ENCODE results near the gene PLXDC1. TPM values are rescaled to one million over a fixed set of nuclear protein-coding genes. Genes with fewer than 3 reads are reported as not detected.

The PLXDC1 gene
- polyA plus RNA-seq, 3 donors from 2014 or later = 2.8 to 9.7 (median 6.8) TPM

DNA sequence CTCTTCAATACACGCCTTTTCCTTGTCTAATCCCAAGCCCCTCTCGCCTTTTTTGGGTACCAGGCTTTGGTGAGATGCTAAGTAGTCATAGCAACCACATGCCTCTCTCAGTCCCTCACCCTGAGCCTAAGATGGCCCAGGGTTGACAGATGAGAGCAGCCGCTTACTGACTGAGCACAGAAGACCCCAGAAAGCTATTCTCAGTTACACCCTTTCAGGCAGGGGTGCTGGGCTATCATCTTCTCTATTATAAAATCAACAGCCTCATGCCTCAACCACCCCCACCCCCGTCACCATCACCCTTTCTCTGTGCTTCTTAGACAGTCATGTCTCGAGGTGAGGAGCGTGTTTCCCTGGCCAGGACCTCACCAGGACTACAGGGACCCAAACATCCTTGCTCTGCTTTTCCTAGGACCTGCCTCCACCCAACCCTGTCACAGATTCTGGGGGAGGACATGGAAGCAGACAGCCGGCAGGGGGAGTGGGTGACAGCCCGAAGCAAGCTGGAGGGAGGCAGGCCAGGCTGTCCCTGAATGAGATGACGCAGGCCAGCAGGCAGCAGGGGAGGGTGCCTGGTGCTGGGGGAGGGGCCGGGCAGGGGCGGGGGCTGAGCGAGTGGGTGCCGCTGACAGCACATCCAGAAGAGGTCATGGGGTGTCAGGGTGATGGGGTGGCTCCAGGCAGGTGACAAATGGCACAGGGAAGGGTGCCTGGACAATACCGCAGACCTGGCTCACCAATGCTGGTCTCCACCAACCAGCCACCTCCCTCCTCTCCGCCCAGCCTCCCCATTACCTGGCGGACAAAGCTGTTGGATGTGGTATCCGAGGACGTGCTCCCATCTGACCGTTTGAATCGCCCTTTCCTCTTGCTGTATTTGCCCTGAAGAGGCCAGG, 42.9 kb upstream of the PLXDC1 start:
- Mint-ChIP-seq H3K36me3 (peaks cover 4 to 8% (median 7%) of the 10 kb centered on the region in 3 donors), H3K4me3 (no peak overlapping the region), H3K4me1 (peaks cover 35 to 36% of the 10 kb centered on the region in 2 donors), H3K27me3 (ENCODE audit: low read depth in 3 of 3) (peaks cover 0 to 3% (median 3%) of the 10 kb centered on the region in 3 donors), H3K27ac (peak overlapping the region in 5 of 6 donors; percentile 0 to 46 (median 24)), H3K9me3 (no peaks in the 10 kb centered on the region)
- DNase-seq = no peak

DNA sequence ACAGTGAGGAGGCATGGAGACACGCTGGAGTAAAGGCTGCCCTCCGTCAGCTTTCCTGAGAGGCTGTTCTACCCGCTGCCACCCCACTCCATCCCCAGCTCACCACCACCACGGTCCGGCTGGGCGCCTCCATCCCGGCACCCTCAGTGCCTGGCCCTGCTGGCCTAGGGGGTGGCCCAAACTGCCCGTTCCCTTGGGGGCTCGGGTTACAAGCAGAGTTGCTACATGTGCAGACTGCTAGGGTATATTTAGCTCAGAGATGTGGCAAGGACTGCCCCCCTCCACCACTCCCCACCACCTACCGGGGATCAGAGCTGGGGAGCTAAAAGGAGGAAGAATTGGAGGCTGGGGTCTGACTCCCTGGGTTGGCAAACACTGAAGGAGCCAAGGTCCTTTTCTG, 41.9 kb upstream of the PLXDC1 start:
- Mint-ChIP-seq H3K36me3 (peaks cover 4 to 8% (median 7%) of the 10 kb centered on the region in 3 donors), H3K27ac (no peak overlapping the region), H3K4me3 (no peak overlapping the region), H3K9me3 (no peaks in the 10 kb centered on the region), H3K4me1 (peaks cover 25 to 27% of the 10 kb centered on the region in 2 donors), H3K27me3 (ENCODE audit: low read depth in 3 of 3) (peaks cover 0 to 3% (median 0%) of the 10 kb centered on the region in 3 donors)
- no peak for DNase-seq

DNA sequence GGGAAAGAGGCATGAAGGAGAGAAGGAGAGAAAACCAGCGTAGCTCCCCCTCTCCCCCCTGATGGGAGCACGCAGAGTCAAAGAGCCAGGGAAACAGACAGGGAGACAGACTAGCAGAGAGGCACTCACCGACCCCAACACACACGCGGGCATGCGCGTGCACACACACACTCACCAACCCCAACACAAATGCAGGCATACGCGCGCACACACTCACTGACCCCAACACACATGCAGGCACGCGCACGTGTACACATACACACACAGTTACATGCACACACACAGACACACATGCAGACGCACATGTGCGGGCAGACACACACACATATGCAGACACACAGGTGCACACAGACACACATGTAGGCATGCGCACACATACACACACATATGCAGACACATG, 41.5 kb upstream of the PLXDC1 start:
- no peaks in the 10 kb centered on the region for H3K9me3 Mint-ChIP-seq
- H3K4me1 Mint-ChIP-seq = peaks cover 22 to 23% of the 10 kb centered on the region in 2 donors
- H3K36me3 Mint-ChIP-seq = peaks cover 4 to 8% (median 7%) of the 10 kb centered on the region in 3 donors
- no peak overlapping the region for H3K4me3 Mint-ChIP-seq
- H3K27me3 Mint-ChIP-seq (ENCODE audit: low read depth in 3 of 3) = peaks cover 0 to 3% (median 1%) of the 10 kb centered on the region in 3 donors
- peak overlapping the region in 1 of 6 donors; percentile 33 for H3K27ac Mint-ChIP-seq
- no peak for DNase-seq

DNA sequence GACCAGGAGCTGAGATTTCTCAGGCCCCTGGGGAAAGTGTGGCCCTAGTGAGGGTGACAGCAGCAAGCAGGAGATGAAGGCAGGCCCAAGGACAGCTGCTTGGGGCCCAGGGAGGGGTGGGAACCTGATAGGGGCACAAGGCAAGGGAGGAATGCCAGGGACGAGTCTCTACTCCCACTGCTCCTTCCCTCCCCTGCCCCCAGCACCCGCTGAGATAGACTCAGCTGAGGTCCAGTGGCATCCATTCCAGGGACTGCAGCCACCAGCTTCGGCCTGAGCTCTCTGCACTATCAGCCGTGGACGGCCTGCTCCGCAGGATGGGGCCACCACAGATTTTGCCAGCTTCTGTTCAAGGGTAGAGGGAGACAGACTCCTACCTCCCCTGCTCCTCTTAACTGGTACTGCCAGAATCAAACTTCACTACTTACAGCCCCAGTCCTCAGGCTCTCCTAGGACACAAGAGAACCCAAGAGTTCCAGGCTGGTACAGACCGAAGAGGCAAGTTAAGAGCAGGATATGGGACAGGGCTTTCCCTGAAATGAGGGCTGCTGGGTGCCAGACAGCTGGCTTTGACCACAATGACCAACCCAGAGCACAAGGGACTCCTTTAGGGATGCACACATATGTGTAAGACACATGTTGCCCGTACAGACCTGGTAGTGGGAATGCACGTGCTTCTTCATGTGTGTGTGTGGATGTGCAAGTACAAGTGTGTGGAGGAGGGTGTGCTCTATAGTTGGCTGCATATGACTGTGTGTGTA, 40.5 kb upstream of the PLXDC1 start:
- H3K36me3 Mint-ChIP-seq = peaks cover 4 to 8% (median 7%) of the 10 kb centered on the region in 3 donors
- no peak overlapping the region for H3K4me3 Mint-ChIP-seq
- H3K4me1 Mint-ChIP-seq = peaks cover 22% of the 10 kb centered on the region in 2 donors
- peaks cover 0 to 3% (median 1%) of the 10 kb centered on the region in 3 donors for H3K27me3 Mint-ChIP-seq (ENCODE audit: low read depth in 3 of 3)
- H3K27ac Mint-ChIP-seq = peak overlapping the region in 2 of 6 donors; percentile 8 to 62
- H3K9me3 Mint-ChIP-seq = no peaks in the 10 kb centered on the region
- no peak for DNase-seq

DNA sequence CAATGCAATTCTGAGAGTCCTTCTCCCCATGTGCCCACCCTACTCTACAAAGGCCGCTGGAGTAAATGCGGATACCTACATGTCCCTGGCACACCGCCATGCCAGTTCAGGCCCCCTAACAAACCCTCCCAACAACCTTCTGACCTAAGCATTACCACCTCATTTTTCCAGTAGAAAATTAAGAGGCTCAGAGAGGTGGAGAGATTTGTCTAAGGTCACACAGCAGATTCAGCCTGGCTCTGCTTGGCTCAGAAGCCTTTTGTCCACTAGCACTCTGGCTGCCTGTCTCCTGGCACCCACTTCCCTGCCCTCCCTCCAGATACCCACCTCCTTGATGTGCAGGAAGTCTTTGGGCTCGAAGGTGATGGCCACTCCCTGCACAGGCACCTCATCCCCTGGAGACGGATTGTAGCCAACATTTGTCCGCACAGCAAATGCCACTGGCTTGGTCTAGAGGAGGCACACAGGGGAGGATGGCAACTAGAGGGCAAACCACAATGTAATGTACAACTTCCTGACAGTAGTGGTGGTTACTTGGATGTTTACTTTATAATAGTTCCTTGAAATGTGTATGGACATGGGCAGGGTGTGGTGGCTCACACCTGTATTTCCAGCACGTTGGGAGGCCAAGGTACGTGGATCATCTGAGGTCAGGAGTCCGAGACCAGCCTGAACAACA, 35.9 kb upstream of the PLXDC1 start:
- no peak for DNase-seq
- Mint-ChIP-seq H3K36me3 (peaks cover 8 to 12% (median 11%) of the 10 kb centered on the region in 3 donors), H3K9me3 (no peaks in the 10 kb centered on the region), H3K27ac (no peak overlapping the region), H3K4me3 (no peak overlapping the region), H3K4me1 (peaks cover 1 to 3% of the 10 kb centered on the region in 2 donors), H3K27me3 (ENCODE audit: low read depth in 3 of 3) (peaks cover 0 to 5% (median 0%) of the 10 kb centered on the region in 3 donors)

DNA sequence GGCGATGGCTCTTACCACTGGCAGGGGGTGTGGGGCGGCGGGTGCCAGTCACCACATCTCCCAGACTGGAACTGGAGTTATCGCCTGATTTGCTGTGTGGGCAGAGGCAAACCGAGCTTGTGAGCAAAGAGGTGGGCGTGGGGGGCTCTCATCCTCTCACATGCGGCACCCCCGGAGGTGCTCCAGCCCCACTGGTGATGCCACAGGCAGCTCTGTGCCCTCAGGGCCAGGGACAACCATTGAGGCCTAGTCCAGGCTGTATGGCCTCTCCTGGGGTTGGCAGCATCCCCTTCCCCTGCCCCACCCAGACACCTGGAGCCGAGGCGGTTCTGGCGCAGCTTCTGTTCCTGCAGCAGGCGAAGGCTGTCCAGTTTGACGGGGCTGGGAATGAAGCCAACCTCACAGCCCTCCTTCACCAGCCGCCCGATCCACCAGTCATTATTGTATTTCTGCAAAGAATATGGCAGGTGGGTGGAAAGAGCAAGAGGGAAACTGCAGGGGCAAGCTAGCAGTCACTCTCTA, 35.1 kb upstream of the PLXDC1 start:
- no peak overlapping the region for H3K4me3 Mint-ChIP-seq

DNA sequence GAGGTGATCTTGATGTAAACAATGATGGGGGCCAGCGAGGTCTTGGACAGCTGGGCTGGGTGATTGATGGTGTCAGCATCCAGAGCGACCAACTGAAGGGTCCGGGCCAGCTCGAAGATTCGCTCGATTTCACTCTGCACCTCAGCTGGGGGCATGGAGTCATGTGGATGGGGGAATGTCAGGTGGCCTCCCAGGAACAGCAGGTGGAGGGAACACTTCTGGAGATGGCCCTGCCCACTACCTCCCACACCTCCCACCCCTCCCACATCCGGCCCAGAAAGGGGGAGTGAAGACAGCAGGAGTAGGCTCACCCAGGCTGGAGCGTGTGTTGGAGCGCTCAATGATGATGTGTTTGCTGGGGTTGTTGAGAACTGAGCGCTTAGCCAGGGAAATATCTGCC, 32.3 kb upstream of the PLXDC1 start:
- peaks cover 0 to 5% (median 0%) of the 10 kb centered on the region in 3 donors for H3K27me3 Mint-ChIP-seq (ENCODE audit: low read depth in 3 of 3)
- no peaks in the 10 kb centered on the region for H3K9me3 Mint-ChIP-seq
- no peaks in the 10 kb centered on the region for H3K4me1 Mint-ChIP-seq
- no peak overlapping the region for H3K4me3 Mint-ChIP-seq
- no peak for DNase-seq
- no peak overlapping the region for H3K27ac Mint-ChIP-seq
- H3K36me3 Mint-ChIP-seq = peaks cover 7 to 11% (median 8%) of the 10 kb centered on the region in 3 donors

More for the DNA sequence above, 35.1 kb upstream of the PLXDC1 start:
- no peak for DNase-seq
- Mint-ChIP-seq H3K4me1 (no peaks in the 10 kb centered on the region), H3K9me3 (no peaks in the 10 kb centered on the region), H3K27ac (no peak overlapping the region), H3K27me3 (ENCODE audit: low read depth in 3 of 3) (peaks cover 0 to 5% (median 0%) of the 10 kb centered on the region in 3 donors), H3K36me3 (peaks cover 7 to 11% (median 8%) of the 10 kb centered on the region in 3 donors)

DNA sequence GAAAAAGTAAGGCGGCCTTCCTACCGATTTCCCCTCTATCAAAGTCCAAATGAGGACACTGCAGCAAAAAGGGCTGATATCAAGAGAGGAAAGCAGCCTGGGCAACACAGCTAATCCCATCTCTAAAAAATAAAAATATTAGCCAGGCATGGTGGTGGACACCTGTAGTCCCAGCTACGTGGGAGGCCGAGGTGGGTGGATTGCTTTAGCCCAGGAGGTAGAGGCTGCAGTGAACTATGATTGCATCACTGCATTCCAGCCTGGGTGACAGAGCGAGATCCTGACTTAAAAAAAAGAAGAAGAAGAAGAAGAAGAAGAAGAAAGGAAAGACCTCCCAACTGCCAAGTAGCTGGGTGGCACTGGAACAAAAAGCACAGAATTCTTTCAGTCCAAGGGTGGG, 31.6 kb upstream of the PLXDC1 start:
- DNase-seq = no peak
- Mint-ChIP-seq H3K9me3 (no peaks in the 10 kb centered on the region), H3K36me3 (peaks cover 7 to 14% (median 8%) of the 10 kb centered on the region in 3 donors), H3K27me3 (ENCODE audit: low read depth in 3 of 3) (peaks cover 0 to 3% (median 0%) of the 10 kb centered on the region in 3 donors), H3K27ac (no peak overlapping the region), H3K4me3 (no peak overlapping the region), H3K4me1 (no peaks in the 10 kb centered on the region)

DNA sequence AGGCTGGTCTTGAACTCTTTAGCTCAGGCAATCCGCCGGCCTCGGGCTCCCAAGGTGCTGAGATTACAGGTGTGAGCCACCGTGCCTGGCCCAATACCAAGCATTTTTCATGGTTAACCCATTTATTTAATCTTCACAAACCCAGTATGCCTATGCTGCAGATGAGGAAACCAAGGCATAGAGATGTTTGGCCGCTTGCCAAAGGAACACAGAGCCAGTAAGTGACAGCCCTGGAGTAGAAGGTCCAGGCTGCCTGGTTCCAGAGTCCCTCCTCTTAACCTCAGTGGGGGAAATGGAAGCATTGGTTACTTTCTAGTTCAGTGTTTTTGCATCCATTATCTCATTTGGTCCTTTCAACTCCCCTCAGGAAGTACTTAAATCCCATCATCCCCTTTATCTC, 29.9 kb upstream of the PLXDC1 start:
- Mint-ChIP-seq H3K4me3 (no peak overlapping the region), H3K27me3 (ENCODE audit: low read depth in 3 of 3) (peaks cover 0 to 3% (median 0%) of the 10 kb centered on the region in 3 donors), H3K27ac (no peak overlapping the region), H3K4me1 (no peaks in the 10 kb centered on the region), H3K36me3 (peaks cover 7 to 19% (median 12%) of the 10 kb centered on the region in 3 donors), H3K9me3 (no peaks in the 10 kb centered on the region)
- DNase-seq = no peak

DNA sequence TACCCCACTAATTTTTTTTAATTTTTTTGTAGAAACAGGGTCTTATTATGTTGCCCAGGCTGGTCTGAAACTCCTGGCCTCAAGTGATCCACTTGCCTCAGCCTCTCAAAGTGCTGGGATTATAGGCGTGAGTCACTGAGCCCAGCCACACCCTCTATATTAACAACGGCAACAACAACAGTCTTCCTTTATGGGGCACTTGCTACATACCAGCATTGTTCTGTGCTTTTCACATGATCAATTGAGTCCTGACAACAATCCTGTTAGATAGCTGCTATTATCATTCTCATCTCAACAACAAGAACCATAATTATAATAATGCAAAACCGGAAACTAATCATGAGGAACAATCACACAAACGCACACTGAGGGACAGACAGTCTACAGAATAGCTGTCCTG, 27.1 kb upstream of the PLXDC1 start:
- peaks cover 0 to 3% (median 0%) of the 10 kb centered on the region in 3 donors for H3K27me3 Mint-ChIP-seq (ENCODE audit: low read depth in 3 of 3)
- no peak overlapping the region for H3K4me3 Mint-ChIP-seq
- H3K27ac Mint-ChIP-seq = no peak overlapping the region
- DNase-seq = no peak
- H3K4me1 Mint-ChIP-seq = peaks cover 3 to 6% of the 10 kb centered on the region in 2 donors
- H3K36me3 Mint-ChIP-seq = peaks cover 5 to 20% (median 13%) of the 10 kb centered on the region in 3 donors
- no peaks in the 10 kb centered on the region for H3K9me3 Mint-ChIP-seq

DNA sequence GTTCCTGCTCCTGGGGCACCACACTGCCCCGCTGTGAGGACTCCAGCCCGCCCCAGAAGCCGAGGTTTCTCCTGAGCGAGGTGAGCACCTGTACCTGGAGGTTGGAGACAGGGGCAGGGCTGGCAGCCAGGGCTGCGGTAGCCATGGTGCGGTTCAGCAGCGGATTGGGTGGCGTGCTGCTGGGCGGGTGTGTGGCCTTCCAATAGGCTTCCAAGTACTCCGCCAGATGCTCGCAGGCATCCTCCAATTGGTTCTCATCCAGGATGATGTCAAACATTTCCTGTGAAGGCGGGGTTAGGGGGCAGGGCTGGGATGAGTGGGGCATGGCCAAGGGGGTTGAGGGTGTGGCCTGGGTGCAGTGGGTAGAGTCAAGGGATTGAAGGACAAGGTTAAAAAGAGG, 25.8 kb upstream of the PLXDC1 start:
- no peak overlapping the region for H3K4me3 Mint-ChIP-seq
- H3K36me3 Mint-ChIP-seq = peaks cover 0 to 10% (median 5%) of the 10 kb centered on the region in 3 donors
- DNase-seq = no peak
- peaks cover 3 to 6% of the 10 kb centered on the region in 2 donors for H3K4me1 Mint-ChIP-seq
- H3K27me3 Mint-ChIP-seq (ENCODE audit: low read depth in 3 of 3) = no peaks in the 10 kb centered on the region
- peak overlapping the region in 1 of 6 donors; percentile 7 for H3K27ac Mint-ChIP-seq
- no peaks in the 10 kb centered on the region for H3K9me3 Mint-ChIP-seq

DNA sequence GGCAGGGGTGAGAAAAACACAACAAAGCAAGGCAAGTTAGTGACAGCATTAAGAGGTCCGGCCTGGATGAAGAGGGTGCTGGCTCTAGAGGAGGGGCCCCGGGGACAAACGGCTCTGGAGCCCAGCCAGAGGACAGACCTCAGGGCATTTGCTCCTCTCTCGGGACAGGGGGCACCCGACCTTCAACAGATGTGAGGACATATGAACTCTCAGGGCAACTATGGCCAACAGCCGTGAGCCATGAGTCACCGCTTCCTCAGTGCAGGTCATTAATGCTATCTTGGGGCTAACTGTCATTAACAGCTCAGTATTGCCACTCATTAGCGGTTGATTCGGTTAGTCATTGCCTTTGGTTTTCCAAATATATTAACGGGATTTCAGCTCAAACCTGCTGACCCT, 24.3 kb upstream of the PLXDC1 start:
- no peak overlapping the region for H3K27ac Mint-ChIP-seq
- H3K4me3 Mint-ChIP-seq = no peak overlapping the region
- H3K27me3 Mint-ChIP-seq (ENCODE audit: low read depth in 3 of 3) = peaks cover 0 to 4% (median 3%) of the 10 kb centered on the region in 3 donors
- DNase-seq = no peak
- H3K9me3 Mint-ChIP-seq = no peaks in the 10 kb centered on the region
- peaks cover 3 to 6% of the 10 kb centered on the region in 2 donors for H3K4me1 Mint-ChIP-seq
- H3K36me3 Mint-ChIP-seq = peaks cover 0 to 10% (median 5%) of the 10 kb centered on the region in 3 donors
